ENCODE data around the gene UBE2J2. TPM values are rescaled to one million over a fixed set of nuclear protein-coding genes. Genes with fewer than 3 reads are reported as not detected.

Gene UBE2J2
- total and polyA plus RNA-seq, 2 experiments from 2014 or later = 49.7 to 63.5 TPM

- 5 to 7% methylated on average over 46 to 48 of the region's 49 CpGs for WGBS, 2 experiments (ENCODE audit: low coverage in 1 of 2, low lambda C conversion rate in 2 of 2, missing lambda C conversion rate in 2 of 2)
- Histone ChIP-seq H3K9ac (no peak within 1 kb of the TSS), H4K20me1 (ENCODE audit: insufficient read depth) (no peaks in the 10 kb centered on the region), H3K27ac (no peak within 1 kb of the TSS), H3K4me3 (peak within 1 kb of the TSS; percentile 40; the same call in 1 of the 2 replicates), H3K36me3 (ENCODE audit: low read depth) (no peaks in the 10 kb centered on the region), H3K9me2 (ENCODE audit: insufficient read depth) (no peaks in the 10 kb centered on the region), H3K9me3 (ENCODE audit: low read depth) (no peaks in the 10 kb centered on the region), H3K27me3 (replicated peaks; ENCODE audit: insufficient read depth) (no peaks in the 10 kb centered on the region), H3K4me2 (ENCODE audit: unreplicated experiment) (no peak within 1 kb of the TSS), H2AFZ (no peak within 1 kb of the TSS), H3K79me2 (ENCODE audit: insufficient read depth) (no peaks in the 10 kb centered on the region), H3F3A (ENCODE audit: insufficient read depth) (no peaks in the 10 kb centered on the region), H3K4me1 (ENCODE audit: insufficient read depth) (no peaks in the 10 kb centered on the region)
- in situ Hi-C loops (cut with MboI) = no loop called here
- no peak for TF ChIP-seq EZH2phosphoT487 (IDR thresholded peaks at IDR 0.05; ENCODE audit: insufficient read depth, low read depth)
- no peak for TF ChIP-seq EZH2 (IDR thresholded peaks at IDR 0.05; ENCODE audit: insufficient read depth, poor library complexity, severe bottlenecking)
- DNase-seq = peak; percentile 42
Measured at GRCh38 chr1:1206376-1206965, 67.2 kb downstream of the UBE2J2 start, which contains the start of gene TNFRSF18. TNFRSF18 (minus strand) TSS chr1:1206592; CDS start chr1:1206571, 21 bp downstream.

- H3K9me2 ChIP-seq (ENCODE audit: insufficient read depth) = no peaks in the 10 kb centered on the region
- H3K27me3 ChIP-seq (replicated peaks; ENCODE audit: insufficient read depth) = no peaks in the 10 kb centered on the region
- no peaks in the 10 kb centered on the region for H3K36me3 ChIP-seq (ENCODE audit: low read depth)
- no peaks in the 10 kb centered on the region for H3K4me1 ChIP-seq (ENCODE audit: insufficient read depth)
- H3F3A ChIP-seq (ENCODE audit: insufficient read depth) = no peaks in the 10 kb centered on the region
- DNase-seq = no peak
- in situ Hi-C loops (cut with MboI) = no loop called here
- no peaks in the 10 kb centered on the region for H4K20me1 ChIP-seq (ENCODE audit: insufficient read depth)
- H3K4me2 ChIP-seq (ENCODE audit: unreplicated experiment) = no peak overlapping the region
- no peaks in the 10 kb centered on the region for H3K9me3 ChIP-seq (ENCODE audit: low read depth)
- H3K79me2 ChIP-seq (ENCODE audit: insufficient read depth) = no peaks in the 10 kb centered on the region
- H3K9ac ChIP-seq = no peak overlapping the region
- WGBS, 2 experiments (ENCODE audit: low coverage in 1 of 2, low lambda C conversion rate in 2 of 2, missing lambda C conversion rate in 2 of 2) = 28 to 34% methylated on average over 26 to 28 of the region's 31 CpGs
- no peak overlapping the region for H3K27ac ChIP-seq
- H2AFZ ChIP-seq = no peak overlapping the region
- peak overlapping the region; percentile 40; the same call in 1 of the 2 replicates for H3K4me3 ChIP-seq
- TF ChIP-seq EZH2 (IDR thresholded peaks at IDR 0.05; ENCODE audit: insufficient read depth, poor library complexity, severe bottlenecking) (no peak), EZH2phosphoT487 (IDR thresholded peaks at IDR 0.05; ENCODE audit: insufficient read depth, low read depth) (no peak)
Measured at GRCh38 chr1:1205769-1206375, 67.8 kb downstream of the UBE2J2 start.

GRCh38 chr1:1204998-1205768 lies 68.5 kb downstream of the UBE2J2 start:
- Histone ChIP-seq H3K27me3 (replicated peaks; ENCODE audit: insufficient read depth) (no peaks in the 10 kb centered on the region), H3K9me2 (ENCODE audit: insufficient read depth) (no peaks in the 10 kb centered on the region), H3K9me3 (ENCODE audit: low read depth) (no peaks in the 10 kb centered on the region), H4K20me1 (ENCODE audit: insufficient read depth) (no peaks in the 10 kb centered on the region), H3K4me3 (no peak overlapping the region), H3K36me3 (ENCODE audit: low read depth) (no peaks in the 10 kb centered on the region), H3F3A (ENCODE audit: insufficient read depth) (no peaks in the 10 kb centered on the region), H3K27ac (no peak overlapping the region), H3K79me2 (ENCODE audit: insufficient read depth) (no peaks in the 10 kb centered on the region), H3K9ac (no peak overlapping the region), H2AFZ (no peak overlapping the region), H3K4me1 (ENCODE audit: insufficient read depth) (no peaks in the 10 kb centered on the region), H3K4me2 (ENCODE audit: unreplicated experiment) (no peak overlapping the region)
- 77 to 86% methylated on average over 13 to 17 of the region's 19 CpGs for WGBS, 2 experiments (ENCODE audit: low coverage in 1 of 2, low lambda C conversion rate in 2 of 2, missing lambda C conversion rate in 2 of 2)
- in situ Hi-C loops (cut with MboI) = no loop called here
- TF ChIP-seq EZH2phosphoT487 (IDR thresholded peaks at IDR 0.05; ENCODE audit: insufficient read depth, low read depth) (no peak), EZH2 (IDR thresholded peaks at IDR 0.05; ENCODE audit: insufficient read depth, poor library complexity, severe bottlenecking) (no peak)
- no peak for DNase-seq

- H3K79me2 ChIP-seq (ENCODE audit: insufficient read depth) = no peaks in the 10 kb centered on the region
- H3K4me3 ChIP-seq = no peak overlapping the region
- H3K36me3 ChIP-seq (ENCODE audit: low read depth) = no peaks in the 10 kb centered on the region
- no peak overlapping the region for H3K9ac ChIP-seq
- TF ChIP-seq EZH2 (IDR thresholded peaks at IDR 0.05; ENCODE audit: insufficient read depth, poor library complexity, severe bottlenecking) (no peak), EZH2phosphoT487 (IDR thresholded peaks at IDR 0.05; ENCODE audit: insufficient read depth, low read depth) (no peak)
- no peaks in the 10 kb centered on the region for H3K9me3 ChIP-seq (ENCODE audit: low read depth)
- no peaks in the 10 kb centered on the region for H3K4me1 ChIP-seq (ENCODE audit: insufficient read depth)
- in situ Hi-C loops (cut with MboI) = no loop called here
- WGBS, 2 experiments (ENCODE audit: low coverage in 1 of 2, low lambda C conversion rate in 2 of 2, missing lambda C conversion rate in 2 of 2) = 85 to 87% methylated on average over 6 to 8 of the region's 8 CpGs
- no peak overlapping the region for H3K4me2 ChIP-seq (ENCODE audit: unreplicated experiment)
- no peaks in the 10 kb centered on the region for H3F3A ChIP-seq (ENCODE audit: insufficient read depth)
- H4K20me1 ChIP-seq (ENCODE audit: insufficient read depth) = no peaks in the 10 kb centered on the region
- H3K9me2 ChIP-seq (ENCODE audit: insufficient read depth) = no peaks in the 10 kb centered on the region
- H2AFZ ChIP-seq = no peak overlapping the region
- no peak overlapping the region for H3K27ac ChIP-seq
- DNase-seq = no peak
- H3K27me3 ChIP-seq (replicated peaks; ENCODE audit: insufficient read depth) = no peaks in the 10 kb centered on the region
Measured at GRCh38 chr1:1204425-1204920, 69.2 kb downstream of the UBE2J2 start.

Small RNAs within 50 kb of the gene (microRNA-seq; reads per million reads assigned to microRNA genes)
- gene MIR6726 (ENCODE audit: borderline number of aligned reads) (3.6 reads per million), gene MIR6727 (ENCODE audit: borderline number of aligned reads) (2.0 reads per million)

Small RNAs within 50 kb of the gene (small RNA-seq; reads per million reads assigned to genes)
- gene MIR6726 (ENCODE audit: low read depth, low replicate concordance) = not detected

Other genes starting within 250 kb of the UBE2J2 start
- gene RNF223, start 199.5 kb downstream of the UBE2J2 start, total RNA-seq (2014; rRNA removed; shearing (Covaris generic)) = not detected in 2 replicates
- gene RNF223, start 199.5 kb downstream of the UBE2J2 start, polyA plus RNA-seq (2016; fragmentation: Nextera tagmentation; extraction: Ambion mirVana) = not detected in 2 replicates
- gene C1orf159, start 157.8 kb downstream of the UBE2J2 start, total RNA-seq (2014; rRNA removed; shearing (Covaris generic)) = 5.2 and 13.1 TPM in 2 replicates
- 11.0 and 11.4 TPM in 2 replicates for gene C1orf159, start 157.8 kb downstream of the UBE2J2 start, polyA plus RNA-seq (2016; fragmentation: Nextera tagmentation; extraction: Ambion mirVana)
- not detected in 2 replicates for gene TTLL10, start 100.0 kb downstream of the UBE2J2 start, total RNA-seq (2014; rRNA removed; shearing (Covaris generic))
- gene TTLL10, start 100.0 kb downstream of the UBE2J2 start, polyA plus RNA-seq (2016; fragmentation: Nextera tagmentation; extraction: Ambion mirVana) = not detected in 2 replicates
- gene TNFRSF18, start 67.3 kb downstream of the UBE2J2 start, total RNA-seq (2014; rRNA removed; shearing (Covaris generic)) = not detected in 2 replicates
- 0.18 TPM in 1 of 2 replicates, not detected in the other for gene TNFRSF18, start 67.3 kb downstream of the UBE2J2 start, polyA plus RNA-seq (2016; fragmentation: Nextera tagmentation; extraction: Ambion mirVana)
- not detected in 2 replicates for gene TNFRSF4, start 59.7 kb downstream of the UBE2J2 start, total RNA-seq (2014; rRNA removed; shearing (Covaris generic))
- not detected in 2 replicates for gene TNFRSF4, start 59.7 kb downstream of the UBE2J2 start, polyA plus RNA-seq (2016; fragmentation: Nextera tagmentation; extraction: Ambion mirVana)
- 214 and 216 TPM in 2 replicates for gene SDF4, start 41.9 kb downstream of the UBE2J2 start, total RNA-seq (2014; rRNA removed; shearing (Covaris generic))
- 261 and 269 TPM in 2 replicates for gene SDF4, start 41.9 kb downstream of the UBE2J2 start, polyA plus RNA-seq (2016; fragmentation: Nextera tagmentation; extraction: Ambion mirVana)
- gene B3GALT6, start 41.6 kb downstream of the UBE2J2 start, total RNA-seq (2014; rRNA removed; shearing (Covaris generic)) = 50.3 and 52.5 TPM in 2 replicates
- gene B3GALT6, start 41.6 kb downstream of the UBE2J2 start, polyA plus RNA-seq (2016; fragmentation: Nextera tagmentation; extraction: Ambion mirVana) = 6.5 and 8.3 TPM in 2 replicates
- 0.38 and 3.1 TPM in 2 replicates for gene C1QTNF12, start 27.1 kb downstream of the UBE2J2 start, total RNA-seq (2014; rRNA removed; shearing (Covaris generic))
- 2.0 and 2.1 TPM in 2 replicates for gene C1QTNF12, start 27.1 kb downstream of the UBE2J2 start, polyA plus RNA-seq (2016; fragmentation: Nextera tagmentation; extraction: Ambion mirVana)
- gene SCNN1D, start 6.6 kb upstream of the UBE2J2 start, total RNA-seq (2014; rRNA removed; shearing (Covaris generic)) = 0.76 and 2.5 TPM in 2 replicates
- gene SCNN1D, start 6.6 kb upstream of the UBE2J2 start, polyA plus RNA-seq (2016; fragmentation: Nextera tagmentation; extraction: Ambion mirVana) = 0.46 and 0.55 TPM in 2 replicates
- 58.6 and 68.0 TPM in 2 replicates for gene ACAP3, start 34.1 kb upstream of the UBE2J2 start, total RNA-seq (2014; rRNA removed; shearing (Covaris generic))
- gene ACAP3, start 34.1 kb upstream of the UBE2J2 start, polyA plus RNA-seq (2016; fragmentation: Nextera tagmentation; extraction: Ambion mirVana) = 11.6 and 11.8 TPM in 2 replicates
- 36.2 and 46.5 TPM in 2 replicates for gene PUSL1, start 34.7 kb upstream of the UBE2J2 start, total RNA-seq (2014; rRNA removed; shearing (Covaris generic))
- 28.3 and 30.9 TPM in 2 replicates for gene PUSL1, start 34.7 kb upstream of the UBE2J2 start, polyA plus RNA-seq (2016; fragmentation: Nextera tagmentation; extraction: Ambion mirVana)
- 80.1 and 90.0 TPM in 2 replicates for gene INTS11, start 50.8 kb upstream of the UBE2J2 start, total RNA-seq (2014; rRNA removed; shearing (Covaris generic))
- 70.2 and 72.8 TPM in 2 replicates for gene INTS11, start 50.8 kb upstream of the UBE2J2 start, polyA plus RNA-seq (2016; fragmentation: Nextera tagmentation; extraction: Ambion mirVana)
- gene CPTP, start 50.9 kb upstream of the UBE2J2 start, total RNA-seq (2014; rRNA removed; shearing (Covaris generic)) = 30.5 and 39.0 TPM in 2 replicates
- 28.0 and 33.2 TPM in 2 replicates for gene CPTP, start 50.9 kb upstream of the UBE2J2 start, polyA plus RNA-seq (2016; fragmentation: Nextera tagmentation; extraction: Ambion mirVana)
- 0.54 TPM in 1 of 2 replicates, not detected in the other for gene TAS1R3, start 57.4 kb upstream of the UBE2J2 start, total RNA-seq (2014; rRNA removed; shearing (Covaris generic))
- 0.24 TPM in 1 of 2 replicates, not detected in the other for gene TAS1R3, start 57.4 kb upstream of the UBE2J2 start, polyA plus RNA-seq (2016; fragmentation: Nextera tagmentation; extraction: Ambion mirVana)
- gene DVL1, start 75.6 kb upstream of the UBE2J2 start, total RNA-seq (2014; rRNA removed; shearing (Covaris generic)) = 113 and 119 TPM in 2 replicates
- 8.6 and 9.9 TPM in 2 replicates for gene DVL1, start 75.6 kb upstream of the UBE2J2 start, polyA plus RNA-seq (2016; fragmentation: Nextera tagmentation; extraction: Ambion mirVana)
- gene MXRA8, start 84.7 kb upstream of the UBE2J2 start, total RNA-seq (2014; rRNA removed; shearing (Covaris generic)) = 1,040 and 1,228 TPM in 2 replicates
- 584 and 609 TPM in 2 replicates for gene MXRA8, start 84.7 kb upstream of the UBE2J2 start, polyA plus RNA-seq (2016; fragmentation: Nextera tagmentation; extraction: Ambion mirVana)
- 118 and 120 TPM in 2 replicates for gene AURKAIP1, start 101.4 kb upstream of the UBE2J2 start, total RNA-seq (2014; rRNA removed; shearing (Covaris generic))
- gene AURKAIP1, start 101.4 kb upstream of the UBE2J2 start, polyA plus RNA-seq (2016; fragmentation: Nextera tagmentation; extraction: Ambion mirVana) = 216 and 218 TPM in 2 replicates
- 150 and 185 TPM in 2 replicates for gene CCNL2, start 125.5 kb upstream of the UBE2J2 start, total RNA-seq (2014; rRNA removed; shearing (Covaris generic))
- 151 and 199 TPM in 2 replicates for gene CCNL2, start 125.5 kb upstream of the UBE2J2 start, polyA plus RNA-seq (2016; fragmentation: Nextera tagmentation; extraction: Ambion mirVana)
- gene MRPL20, start 133.4 kb upstream of the UBE2J2 start, total RNA-seq (2014; rRNA removed; shearing (Covaris generic)) = 88.9 and 105 TPM in 2 replicates
- 176 and 181 TPM in 2 replicates for gene MRPL20, start 133.4 kb upstream of the UBE2J2 start, polyA plus RNA-seq (2016; fragmentation: Nextera tagmentation; extraction: Ambion mirVana)
- 0.51 and 0.97 TPM in 2 replicates for gene ANKRD65, start 147.4 kb upstream of the UBE2J2 start, total RNA-seq (2014; rRNA removed; shearing (Covaris generic))
- gene ANKRD65, start 147.4 kb upstream of the UBE2J2 start, polyA plus RNA-seq (2016; fragmentation: Nextera tagmentation; extraction: Ambion mirVana) = 0.44 and 0.70 TPM in 2 replicates
- 1.4 and 2.3 TPM in 2 replicates for gene VWA1, start 161.8 kb upstream of the UBE2J2 start, total RNA-seq (2014; rRNA removed; shearing (Covaris generic))
- 0.60 and 1.3 TPM in 2 replicates for gene VWA1, start 161.8 kb upstream of the UBE2J2 start, polyA plus RNA-seq (2016; fragmentation: Nextera tagmentation; extraction: Ambion mirVana)
- not detected in 2 replicates for gene ATAD3C, start 175.8 kb upstream of the UBE2J2 start, total RNA-seq (2014; rRNA removed; shearing (Covaris generic))
- 0.51 TPM in 1 of 2 replicates, not detected in the other for gene ATAD3C, start 175.8 kb upstream of the UBE2J2 start, polyA plus RNA-seq (2016; fragmentation: Nextera tagmentation; extraction: Ambion mirVana)
- 20.2 and 34.7 TPM in 2 replicates for gene ATAD3B, start 197.9 kb upstream of the UBE2J2 start, total RNA-seq (2014; rRNA removed; shearing (Covaris generic))
- gene ATAD3B, start 197.9 kb upstream of the UBE2J2 start, polyA plus RNA-seq (2016; fragmentation: Nextera tagmentation; extraction: Ambion mirVana) = 11.6 and 12.1 TPM in 2 replicates
- 45.8 and 54.5 TPM in 2 replicates for gene ATAD3A, start 238.3 kb upstream of the UBE2J2 start, total RNA-seq (2014; rRNA removed; shearing (Covaris generic))
- gene ATAD3A, start 238.3 kb upstream of the UBE2J2 start, polyA plus RNA-seq (2016; fragmentation: Nextera tagmentation; extraction: Ambion mirVana) = 42.8 and 44.9 TPM in 2 replicates